SK-N-SH treated with all-trans-retinoic acid at 6 μM for 48 hours (cell line): Measurements from ENCODE around the gene GRK4.
A peak's percentile ranks its signal among the peaks of the same experiment; 100 is the strongest.

Experiments used
- ATAC-seq: fragments of 200-7000 bp; cut with Tn5 transposase; 3 replicates; pipeline ENCODE4 v1.9.1; 2020; ENCODE audit warnings: mild to moderate bottlenecking, moderate library complexity
- ARNTL ChIP-seq: fragments of 450-650 bp; formaldehyde crosslinking; IDR thresholded peaks from 2 replicates; pipeline ENCODE4 v1.5.0; 2020; ENCODE audit warnings: low read depth, mild to moderate bottlenecking, moderate library complexity, borderline replicate concordance
- BACH2 ChIP-seq: fragments of 250-450 bp; sonication (Bioruptor Pico); IDR thresholded peaks from 2 replicates; pipeline ENCODE4 v1.9.0; 2021; ENCODE audit warnings: mild to moderate bottlenecking, borderline replicate concordance
- CREB5 ChIP-seq: fragments of 250-450 bp; sonication (Bioruptor Pico); IDR thresholded peaks from 2 replicates; pipeline ENCODE4 v1.5.1; 2020; ENCODE audit warnings: low read depth, mild to moderate bottlenecking, moderate library complexity
- CSDC2 ChIP-seq: fragments of 250-450 bp; sonication (Bioruptor Pico); IDR thresholded peaks from 2 replicates; pipeline ENCODE4 v1.5.0; 2020; ENCODE audit warnings: mild to moderate bottlenecking, moderate library complexity
- CSRNP3 ChIP-seq: fragments of 250-450 bp; sonication (Bioruptor Pico); IDR thresholded peaks from 2 replicates; pipeline ENCODE4 v1.5.1; 2021; ENCODE audit warnings: mild to moderate bottlenecking, moderate library complexity
- ESRRG ChIP-seq: fragments of 250-450 bp; sonication (Bioruptor Pico); IDR thresholded peaks from 2 replicates; pipeline ENCODE4 v1.6.1; 2021; ENCODE audit warnings: mild to moderate bottlenecking
- GLIS3 ChIP-seq: fragments of 250-450 bp; sonication (Bioruptor Pico); IDR thresholded peaks from 2 replicates; pipeline ENCODE4 v1.5.0; 2020; ENCODE audit warnings: mild to moderate bottlenecking, moderate library complexity
- ISL1 ChIP-seq: fragments of 250-450 bp; sonication (Bioruptor Pico); IDR thresholded peaks from 2 replicates; pipeline ENCODE4 v2.1.2; 2022; ENCODE audit warnings: mild to moderate bottlenecking, moderate library complexity
- OSR1 ChIP-seq: fragments of 250-450 bp; sonication (Bioruptor Pico); IDR thresholded peaks from 2 replicates; pipeline ENCODE4 v1.8.0; 2022; ENCODE audit warnings: moderate library complexity, mild to moderate bottlenecking, inconsistent platforms
- PATZ1 ChIP-seq: fragments of 250-450 bp; sonication (Bioruptor Pico); IDR thresholded peaks from 2 replicates; pipeline ENCODE4 v1.8.0; 2020; ENCODE audit warnings: mild to moderate bottlenecking, moderate library complexity, borderline replicate concordance
- POU6F1 ChIP-seq: fragments of 250-450 bp; sonication (Bioruptor Pico); IDR thresholded peaks from 2 replicates; pipeline ENCODE4 v1.8.0; 2021; ENCODE audit warnings: low read depth, mild to moderate bottlenecking, moderate library complexity, borderline replicate concordance
- PPARA ChIP-seq: fragments of 250-450 bp; sonication (Bioruptor Pico); IDR thresholded peaks from 2 replicates; pipeline ENCODE4 v1.5.0; 2020; ENCODE audit warnings: mild to moderate bottlenecking, borderline replicate concordance
- RARB ChIP-seq: fragments of 250-450 bp; sonication (Bioruptor Pico); IDR thresholded peaks from 2 replicates; pipeline ENCODE4 v1.8.0; 2021; ENCODE audit warnings: mild to moderate bottlenecking, moderate library complexity
- SNAI2 ChIP-seq: fragments of 250-450 bp; sonication (Bioruptor Pico); IDR thresholded peaks from 2 replicates; pipeline ENCODE4 v1.5.0; 2020; ENCODE audit warnings: mild to moderate bottlenecking, moderate library complexity
- TCF4 ChIP-seq: fragments of 250-450 bp; sonication (Bioruptor Pico); IDR thresholded peaks from 2 replicates; pipeline ENCODE4 v1.8.0; 2021; ENCODE audit warnings: mild to moderate bottlenecking, moderate library complexity, borderline replicate concordance
- TOX ChIP-seq: fragments of 250-450 bp; sonication (Bioruptor Pico); IDR thresholded peaks from 2 replicates; pipeline ENCODE4 v1.8.0; 2021; ENCODE audit warnings: mild to moderate bottlenecking, moderate library complexity, borderline replicate concordance
- ZC3H10 ChIP-seq: fragments of 250-450 bp; sonication (Bioruptor Pico); IDR thresholded peaks from 2 replicates; pipeline ENCODE4 v1.5.1; 2021; ENCODE audit warnings: mild to moderate bottlenecking, moderate library complexity
- ZFP3 ChIP-seq: fragments of 250-450 bp; sonication (Bioruptor Pico); IDR thresholded peaks from 2 replicates; pipeline ENCODE4 v1.5.0; 2020; ENCODE audit warnings: mild to moderate bottlenecking, moderate library complexity
- ZFP30 ChIP-seq: fragments of 450-650 bp; formaldehyde crosslinking; IDR thresholded peaks from 2 replicates; pipeline ENCODE4 v1.5.0; 2022; ENCODE audit warnings: mild to moderate bottlenecking, moderate library complexity
- ZNF565 ChIP-seq: fragments of 450-650 bp; formaldehyde crosslinking; conservative IDR thresholded peaks from 2 replicates; pipeline ENCODE4 v1.5.0; 2020; ENCODE audit warnings: low read depth, mild to moderate bottlenecking, moderate library complexity
- ZNF70 ChIP-seq: fragments of 450-650 bp; formaldehyde crosslinking; IDR thresholded peaks from 2 replicates; pipeline ENCODE4 v1.5.0; 2020; ENCODE audit warnings: mild to moderate bottlenecking, moderate library complexity

The GRK4 gene

GRCh38 chr4:2934813-2935761, 28.3 kb upstream of the GRK4 start:
- no peak for TF ChIP-seq TOX (CRISPR knock-in tag)
- TF ChIP-seq OSR1 (CRISPR knock-in tag) = no peak
- TF ChIP-seq ISL1 (CRISPR knock-in tag) = no peak
- no peak for TF ChIP-seq ZFP30
- TF ChIP-seq ZNF70 (CRISPR knock-in tag) = no peak
- TF ChIP-seq TCF4 = no peak
- TF ChIP-seq CREB5 (CRISPR knock-in tag) = no peak
- no peak for TF ChIP-seq ZNF565 (CRISPR knock-in tag)
- no peak for TF ChIP-seq PATZ1 (CRISPR knock-in tag)
- no peak for TF ChIP-seq POU6F1 (CRISPR knock-in tag)
- TF ChIP-seq ZC3H10 (CRISPR knock-in tag) = no peak
- no peak for TF ChIP-seq CSDC2 (CRISPR knock-in tag)
- no peak for TF ChIP-seq SNAI2 (CRISPR knock-in tag)
- TF ChIP-seq GLIS3 (CRISPR knock-in tag) = no peak
- TF ChIP-seq CSRNP3 = no peak
- peak; percentile 57 for ATAC-seq

- TF ChIP-seq ESRRG (CRISPR knock-in tag) (no peak), TCF4 (no peak), ZNF565 (CRISPR knock-in tag) (no peak), ZC3H10 (CRISPR knock-in tag) (no peak), CREB5 (CRISPR knock-in tag) (no peak), RARB (no peak), SNAI2 (CRISPR knock-in tag) (no peak), TOX (CRISPR knock-in tag) (no peak), ISL1 (CRISPR knock-in tag) (no peak), CSDC2 (CRISPR knock-in tag) (no peak), ZNF70 (CRISPR knock-in tag) (no peak), PPARA (CRISPR knock-in tag) (no peak), ARNTL (CRISPR knock-in tag) (no peak), ZFP3 (CRISPR knock-in tag) (no peak), ZFP30 (no peak), CSRNP3 (no peak), PATZ1 (CRISPR knock-in tag) (no peak), BACH2 (no peak), GLIS3 (CRISPR knock-in tag) (no peak), OSR1 (CRISPR knock-in tag) (no peak)
- ATAC-seq = no peak
Measured at GRCh38 chr4:2935762-2936743, 27.3 kb upstream of the GRK4 start.
